Measurements from ENCODE around the gene RIMS3.

Gene RIMS3

DNA sequence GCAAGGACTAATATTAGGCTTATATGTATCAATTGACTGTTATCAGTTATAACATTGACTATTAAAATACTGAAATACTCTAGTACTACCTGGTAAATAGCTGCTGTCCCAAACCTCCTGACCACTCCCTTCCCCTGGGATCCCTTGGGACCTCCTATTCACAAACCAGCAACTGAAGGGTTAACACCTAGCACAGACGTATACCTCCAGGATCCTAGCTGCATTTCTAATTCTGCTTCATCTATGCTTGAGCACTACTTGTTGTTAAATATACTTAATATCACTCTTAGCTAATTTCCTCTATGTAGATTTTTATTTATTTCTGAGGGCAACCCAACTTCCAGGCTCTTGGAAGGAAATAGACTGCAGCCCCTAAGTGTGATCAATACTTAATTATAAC is 24.3 kb upstream of the RIMS3 start:
- Histone ChIP-seq H3K4me3 (ENCODE audit: low read depth, low read length) (no peak overlapping the region), H3K4me1 (ENCODE audit: control insufficient read depth, insufficient read depth, low read length) (peaks cover 12% of the 10 kb centered on the region), H3K9me3 (ENCODE audit: control insufficient read depth, insufficient read depth, low read length) (no peaks in the 10 kb centered on the region), H3K9ac (ENCODE audit: low read depth, low read length) (no peak overlapping the region), H3K27me3 (ENCODE audit: control insufficient read depth, insufficient read depth, low read length) (no peaks in the 10 kb centered on the region), H3K36me3 (ENCODE audit: control insufficient read depth, insufficient read depth, low read length) (no peaks in the 10 kb centered on the region)

DNA sequence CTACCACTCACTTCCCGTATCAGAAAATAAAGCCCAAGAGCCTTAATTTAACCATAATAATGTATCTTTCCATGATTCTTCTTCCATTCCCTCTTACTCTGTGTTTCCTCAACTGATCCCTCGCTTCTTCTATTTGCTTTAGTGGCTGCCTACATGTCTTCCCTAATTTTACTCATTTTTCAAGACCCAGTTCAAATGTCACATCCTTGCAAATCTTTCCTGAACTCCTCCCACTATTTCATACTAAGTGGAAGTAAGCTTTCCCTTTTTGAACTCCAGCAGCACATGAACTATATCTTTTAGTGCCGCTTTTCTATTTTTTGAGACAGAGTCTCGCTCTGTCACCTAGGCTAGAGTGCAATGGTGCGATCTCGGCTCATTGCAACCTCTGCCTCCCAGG is 22.2 kb upstream of the RIMS3 start:
- no peaks in the 10 kb centered on the region for H3K9me3 ChIP-seq (ENCODE audit: control insufficient read depth, insufficient read depth, low read length)
- H3K4me1 ChIP-seq (ENCODE audit: control insufficient read depth, insufficient read depth, low read length): peaks cover 4% of the 10 kb centered on the region
- no peak overlapping the region for H3K4me3 ChIP-seq (ENCODE audit: low read depth, low read length)
- H3K9ac ChIP-seq (ENCODE audit: low read depth, low read length): no peak overlapping the region
- H3K27me3 ChIP-seq (ENCODE audit: control insufficient read depth, insufficient read depth, low read length): no peaks in the 10 kb centered on the region
- H3K36me3 ChIP-seq (ENCODE audit: control insufficient read depth, insufficient read depth, low read length): no peaks in the 10 kb centered on the region

DNA sequence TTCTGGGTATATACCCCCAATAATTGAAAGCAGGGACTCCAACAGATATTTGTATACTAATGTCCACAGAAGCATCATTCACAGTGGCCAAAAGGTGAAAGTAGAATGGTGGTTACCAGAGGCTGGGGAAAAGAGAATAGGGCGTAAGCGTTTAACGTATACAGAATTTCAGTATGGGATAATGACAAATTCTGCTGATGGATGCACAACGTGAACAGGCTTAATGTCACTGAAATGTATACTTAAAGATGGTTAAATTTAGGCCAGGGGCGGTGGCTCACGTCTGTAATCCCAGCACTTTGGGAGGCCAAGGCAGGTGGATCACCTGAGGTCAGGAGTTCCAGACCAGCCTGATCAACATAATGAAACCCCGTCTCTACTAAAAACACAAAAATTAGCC is 21.6 kb upstream of the RIMS3 start:
- H3K4me3 ChIP-seq (ENCODE audit: low read depth, low read length): no peak overlapping the region

DNA sequence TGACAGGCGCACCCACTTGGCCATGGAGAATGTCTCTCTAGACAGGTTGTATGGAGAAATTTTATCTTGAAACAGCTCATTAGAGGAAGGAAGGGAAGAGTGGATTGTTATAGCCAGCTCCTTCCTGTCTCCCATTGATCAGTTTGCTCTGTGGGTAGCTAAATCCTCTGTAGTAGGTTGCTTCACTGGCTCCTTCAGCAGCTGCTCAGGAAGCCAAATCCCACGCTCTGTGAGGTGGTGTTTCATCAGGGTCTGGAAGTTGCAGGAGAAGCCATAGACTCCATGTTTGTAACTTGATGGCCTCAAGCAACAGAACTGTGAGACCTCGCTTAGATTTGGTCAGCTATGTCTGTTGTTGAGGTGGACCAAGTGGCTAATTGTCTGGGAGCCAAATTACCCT is 19.2 kb upstream of the RIMS3 start:
- no peaks in the 10 kb centered on the region for H3K4me1 ChIP-seq (ENCODE audit: control insufficient read depth, insufficient read depth, low read length)
- no peak overlapping the region for H3K9ac ChIP-seq (ENCODE audit: low read depth, low read length)
- H3K4me3 ChIP-seq (ENCODE audit: low read depth, low read length): no peak overlapping the region
- no peaks in the 10 kb centered on the region for H3K27me3 ChIP-seq (ENCODE audit: control insufficient read depth, insufficient read depth, low read length)
- H3K9me3 ChIP-seq (ENCODE audit: control insufficient read depth, insufficient read depth, low read length): no peaks in the 10 kb centered on the region
- no peaks in the 10 kb centered on the region for H3K36me3 ChIP-seq (ENCODE audit: control insufficient read depth, insufficient read depth, low read length)

More for the DNA sequence above, 21.6 kb upstream of the RIMS3 start:
- Histone ChIP-seq H3K27me3 (ENCODE audit: control insufficient read depth, insufficient read depth, low read length) (no peaks in the 10 kb centered on the region), H3K9me3 (ENCODE audit: control insufficient read depth, insufficient read depth, low read length) (no peaks in the 10 kb centered on the region), H3K9ac (ENCODE audit: low read depth, low read length) (no peak overlapping the region), H3K4me1 (ENCODE audit: control insufficient read depth, insufficient read depth, low read length) (peaks cover 4% of the 10 kb centered on the region), H3K36me3 (ENCODE audit: control insufficient read depth, insufficient read depth, low read length) (no peaks in the 10 kb centered on the region)

DNA sequence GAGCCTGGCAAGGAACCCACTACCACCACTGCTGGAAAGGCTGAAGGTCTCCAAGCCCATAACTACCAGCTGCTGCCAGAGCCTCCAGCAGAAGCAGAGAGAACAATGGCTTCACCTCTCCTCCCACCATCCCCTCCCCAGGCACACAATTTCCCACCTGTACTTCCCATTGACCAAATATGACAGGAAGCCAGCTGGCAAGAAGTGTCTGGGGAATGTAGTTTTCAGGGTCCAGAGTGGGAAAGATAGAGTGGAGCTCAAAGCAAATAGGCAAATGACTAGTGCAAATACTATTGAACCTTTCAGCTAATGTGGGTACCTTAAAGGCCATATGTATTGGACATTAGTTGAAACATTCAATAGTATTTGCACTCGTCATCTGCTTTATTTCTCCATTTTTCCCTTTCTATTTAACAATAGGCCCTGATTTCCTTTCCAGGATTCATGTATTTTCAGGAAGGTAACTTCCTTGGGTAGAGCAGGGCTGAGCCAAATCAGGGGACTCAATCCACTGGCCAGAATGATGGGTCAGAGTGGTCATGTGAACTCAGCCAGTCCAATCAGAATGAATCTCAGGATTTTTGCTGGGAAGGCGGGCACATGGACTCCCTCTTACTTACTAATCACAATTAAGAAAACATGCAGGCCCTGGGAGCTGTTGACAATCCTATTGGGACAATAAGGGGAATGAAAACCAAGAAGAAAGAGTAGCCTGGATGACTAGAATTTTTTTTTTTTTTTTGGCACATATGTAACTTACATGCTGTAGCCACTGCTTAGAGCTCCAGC is 13.9 kb upstream of the RIMS3 start:
- no peak overlapping the region for H3K4me3 ChIP-seq (ENCODE audit: low read depth, low read length)
- H3K36me3 ChIP-seq (ENCODE audit: control insufficient read depth, insufficient read depth, low read length): no peaks in the 10 kb centered on the region
- H3K9me3 ChIP-seq (ENCODE audit: control insufficient read depth, insufficient read depth, low read length): no peaks in the 10 kb centered on the region
- H3K4me1 ChIP-seq (ENCODE audit: control insufficient read depth, insufficient read depth, low read length): no peaks in the 10 kb centered on the region
- H3K27me3 ChIP-seq (ENCODE audit: control insufficient read depth, insufficient read depth, low read length): no peaks in the 10 kb centered on the region
- no peak overlapping the region for H3K9ac ChIP-seq (ENCODE audit: low read depth, low read length)

DNA sequence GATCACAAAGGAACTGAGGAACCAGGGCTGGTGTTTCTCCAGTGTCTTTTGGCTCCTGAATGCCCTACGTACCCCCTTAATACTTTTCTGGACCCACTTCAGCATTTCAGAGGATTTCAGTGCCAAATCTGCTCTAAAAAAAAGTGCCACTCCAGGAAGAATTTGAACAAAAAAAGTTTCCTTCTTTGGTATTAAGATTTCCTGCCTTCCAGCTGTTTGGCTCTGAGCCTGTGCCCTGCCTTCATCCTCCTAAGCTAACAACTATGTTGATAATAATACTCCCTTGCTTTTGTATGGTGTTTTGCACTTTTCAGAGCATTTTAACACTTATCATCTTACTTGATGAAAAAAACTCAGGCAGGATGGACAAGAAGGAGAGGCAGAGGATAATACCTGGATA is 11.0 kb upstream of the RIMS3 start:
- H3K36me3 ChIP-seq (ENCODE audit: control insufficient read depth, insufficient read depth, low read length): no peaks in the 10 kb centered on the region
- no peak overlapping the region for H3K4me3 ChIP-seq (ENCODE audit: low read depth, low read length)
- H3K4me1 ChIP-seq (ENCODE audit: control insufficient read depth, insufficient read depth, low read length): no peaks in the 10 kb centered on the region
- H3K9ac ChIP-seq (ENCODE audit: low read depth, low read length): no peak overlapping the region
- H3K27me3 ChIP-seq (ENCODE audit: control insufficient read depth, insufficient read depth, low read length): no peaks in the 10 kb centered on the region
- H3K9me3 ChIP-seq (ENCODE audit: control insufficient read depth, insufficient read depth, low read length): no peaks in the 10 kb centered on the region

DNA sequence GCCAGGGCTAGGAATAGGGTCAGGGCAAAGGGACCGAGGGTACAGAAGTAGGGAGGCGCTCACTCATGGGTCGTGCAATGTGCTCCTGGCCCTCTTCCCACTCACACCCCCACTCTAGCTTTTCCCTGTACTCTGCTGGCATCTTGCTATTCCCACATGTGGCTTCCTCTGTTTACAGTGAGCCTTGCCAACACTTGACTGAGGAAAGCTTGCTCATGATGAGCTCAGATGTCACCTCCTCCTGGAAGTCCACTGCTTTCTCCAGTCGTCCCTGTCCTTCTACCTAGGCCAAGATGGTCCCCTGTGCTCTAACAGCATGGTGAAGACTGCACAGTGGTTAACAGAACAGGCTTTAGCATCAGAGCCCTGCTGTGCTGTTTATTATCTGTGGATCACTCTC is 8.0 kb upstream of the RIMS3 start:
- Histone ChIP-seq H3K4me3 (ENCODE audit: low read depth, low read length) (no peak overlapping the region), H3K9me3 (ENCODE audit: control insufficient read depth, insufficient read depth, low read length) (no peaks in the 10 kb centered on the region), H3K27me3 (ENCODE audit: control insufficient read depth, insufficient read depth, low read length) (no peaks in the 10 kb centered on the region), H3K36me3 (ENCODE audit: control insufficient read depth, insufficient read depth, low read length) (no peaks in the 10 kb centered on the region), H3K4me1 (ENCODE audit: control insufficient read depth, insufficient read depth, low read length) (no peaks in the 10 kb centered on the region), H3K9ac (ENCODE audit: low read depth, low read length) (no peak overlapping the region)

DNA sequence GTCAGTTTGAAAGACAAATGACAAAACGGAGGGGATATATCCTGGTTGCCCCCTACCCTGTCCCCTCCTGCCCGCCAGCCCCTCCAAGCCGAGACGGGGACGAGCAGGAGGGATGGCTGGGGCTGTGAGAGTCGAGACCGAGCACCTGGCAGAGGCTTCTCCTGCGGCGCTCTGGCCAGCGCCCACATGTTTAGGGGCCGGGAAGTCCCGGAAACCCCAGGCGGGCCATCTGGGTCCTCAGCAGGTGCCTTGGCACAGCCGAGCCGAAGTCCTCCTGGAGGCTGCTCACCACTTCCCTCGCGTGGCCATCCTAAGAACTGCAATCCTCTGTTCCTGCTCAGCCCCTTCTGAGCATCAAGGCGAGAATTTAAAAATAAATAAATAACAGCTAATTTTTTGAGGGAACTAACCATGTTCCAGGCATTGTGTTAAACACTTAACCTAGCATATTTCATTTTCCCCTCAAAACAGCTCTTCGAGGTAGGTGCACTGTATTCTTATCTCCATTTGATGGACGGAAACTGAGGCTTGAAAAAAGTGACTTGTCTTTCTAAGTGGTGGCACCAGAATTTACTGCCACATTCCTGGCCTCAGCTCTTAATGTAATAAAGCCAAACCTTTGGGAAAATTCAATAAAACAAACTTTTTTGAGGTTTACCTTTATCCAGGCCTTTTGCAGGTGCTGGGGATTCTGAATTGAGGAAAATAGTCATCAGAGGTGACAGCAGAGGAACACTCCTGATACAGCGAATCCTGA is 3.5 kb upstream of the RIMS3 start:
- Histone ChIP-seq H3K9ac (ENCODE audit: low read depth, low read length) (no peak overlapping the region), H3K27me3 (ENCODE audit: control insufficient read depth, insufficient read depth, low read length) (no peaks in the 10 kb centered on the region), H3K4me3 (ENCODE audit: low read depth, low read length) (peak overlapping the region; percentile 16), H3K9me3 (ENCODE audit: control insufficient read depth, insufficient read depth, low read length) (no peaks in the 10 kb centered on the region), H3K36me3 (ENCODE audit: control insufficient read depth, insufficient read depth, low read length) (no peaks in the 10 kb centered on the region), H3K4me1 (ENCODE audit: control insufficient read depth, insufficient read depth, low read length) (peaks cover 6% of the 10 kb centered on the region)

DNA sequence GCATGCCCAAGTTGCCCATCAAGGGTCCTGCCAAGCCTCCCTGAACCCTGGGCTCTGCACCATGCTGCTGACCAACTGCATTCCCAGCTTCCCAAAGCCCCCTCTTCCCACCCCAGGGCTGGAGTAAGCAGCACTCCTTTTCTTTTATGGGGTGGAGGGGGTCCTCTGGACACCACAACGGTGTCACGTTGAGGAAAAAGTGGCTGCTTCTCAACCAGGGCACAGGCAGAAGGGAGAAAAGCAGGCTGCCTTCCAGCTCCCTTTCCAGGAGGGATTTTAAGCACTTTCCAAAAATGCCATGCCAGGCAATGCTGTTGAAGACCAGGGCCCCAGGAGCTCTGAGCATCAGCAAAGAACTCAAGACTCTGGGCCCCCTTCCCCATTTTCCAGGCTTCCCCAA is 691 bp downstream of the RIMS3 start:
- Histone ChIP-seq H3K27me3 (ENCODE audit: control insufficient read depth, insufficient read depth, low read length) (no peaks in the 10 kb centered on the region), H3K4me1 (ENCODE audit: control insufficient read depth, insufficient read depth, low read length) (peaks cover 9% of the 10 kb centered on the region), H3K4me3 (ENCODE audit: low read depth, low read length) (peak overlapping the region; percentile 80), H3K9ac (ENCODE audit: low read depth, low read length) (no peak overlapping the region), H3K36me3 (ENCODE audit: control insufficient read depth, insufficient read depth, low read length) (no peaks in the 10 kb centered on the region), H3K9me3 (ENCODE audit: control insufficient read depth, insufficient read depth, low read length) (no peaks in the 10 kb centered on the region)

DNA sequence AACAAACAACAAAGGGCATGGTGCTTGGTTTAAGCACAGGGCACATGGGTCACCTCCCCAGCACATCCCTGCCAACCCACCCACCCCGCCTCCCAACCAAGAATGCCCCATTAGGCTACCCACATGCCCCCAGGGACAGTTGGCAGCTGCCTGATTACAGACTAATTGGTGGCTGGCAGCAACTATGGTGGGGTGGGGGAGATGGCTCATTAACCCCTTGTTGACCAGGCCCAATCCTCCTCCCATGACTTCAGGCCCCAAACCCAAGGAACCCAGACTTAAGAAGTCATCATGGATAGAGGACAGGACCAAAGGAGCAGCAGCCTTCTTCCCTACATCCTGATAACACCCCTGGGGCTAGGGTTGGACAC is 1.3 kb downstream of the RIMS3 start:
- Histone ChIP-seq H3K27me3 (ENCODE audit: control insufficient read depth, insufficient read depth, low read length) (no peaks in the 10 kb centered on the region), H3K4me1 (ENCODE audit: control insufficient read depth, insufficient read depth, low read length) (peaks cover 9% of the 10 kb centered on the region), H3K9ac (ENCODE audit: low read depth, low read length) (no peak overlapping the region), H3K36me3 (ENCODE audit: control insufficient read depth, insufficient read depth, low read length) (no peaks in the 10 kb centered on the region), H3K4me3 (ENCODE audit: low read depth, low read length) (no peak overlapping the region), H3K9me3 (ENCODE audit: control insufficient read depth, insufficient read depth, low read length) (no peaks in the 10 kb centered on the region)

DNA sequence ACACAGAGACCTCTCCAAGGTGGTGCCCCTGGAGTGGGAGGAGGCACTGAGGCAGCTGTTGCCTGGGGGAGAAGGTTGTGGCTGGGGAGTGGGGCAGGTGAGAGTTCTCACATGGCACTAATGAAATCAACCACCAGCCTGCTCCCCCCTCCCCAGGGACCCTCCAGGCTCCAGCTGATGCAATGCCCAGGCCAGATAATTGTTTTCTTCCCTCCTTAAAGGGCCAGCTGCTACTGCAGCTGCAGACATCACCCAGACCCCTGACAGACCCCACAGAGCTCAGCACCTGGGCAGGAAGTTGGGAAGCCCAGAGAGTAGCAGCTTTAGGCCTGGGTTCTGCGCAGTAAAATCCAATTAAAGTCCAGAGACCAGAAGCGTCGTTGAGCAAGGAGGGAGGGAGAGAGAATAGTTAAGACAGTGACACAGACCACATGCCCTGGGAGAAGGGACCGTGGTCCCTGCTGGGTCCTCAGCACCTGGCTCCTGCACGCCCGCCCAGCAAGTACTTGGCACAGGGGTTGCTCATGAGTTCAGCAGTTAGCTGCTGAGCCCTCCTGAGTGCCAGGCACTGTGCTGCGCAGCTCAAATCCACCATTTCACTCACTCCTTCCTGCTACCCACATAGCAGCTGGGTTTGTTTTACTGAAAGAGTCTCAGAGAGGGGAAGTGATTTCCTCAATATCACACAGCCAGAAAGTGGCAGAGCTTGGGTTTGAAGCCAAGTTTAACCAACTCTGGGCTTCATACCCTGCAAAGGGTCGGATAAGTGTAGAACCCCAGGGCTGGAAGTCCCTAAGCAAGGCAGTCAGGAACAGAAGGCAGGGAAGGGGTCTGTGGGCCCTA is 1.9 kb downstream of the RIMS3 start:
- Histone ChIP-seq H3K36me3 (ENCODE audit: control insufficient read depth, insufficient read depth, low read length) (no peaks in the 10 kb centered on the region), H3K9ac (ENCODE audit: low read depth, low read length) (no peak overlapping the region), H3K27me3 (ENCODE audit: control insufficient read depth, insufficient read depth, low read length) (no peaks in the 10 kb centered on the region), H3K4me1 (ENCODE audit: control insufficient read depth, insufficient read depth, low read length) (peaks cover 9% of the 10 kb centered on the region), H3K4me3 (ENCODE audit: low read depth, low read length) (no peak overlapping the region), H3K9me3 (ENCODE audit: control insufficient read depth, insufficient read depth, low read length) (no peaks in the 10 kb centered on the region)

Measured in iPS-15b (cell line).